H1 (cell line): Measurements from ENCODE around the gene SLC18A3. TPM values are rescaled to one million over a fixed set of nuclear protein-coding genes. Genes with fewer than 3 reads are reported as not detected.
A peak's percentile ranks its signal among the peaks of the same experiment; 100 is the strongest.

ENCODE experiments used
- CTCF ChIA-PET: fragments of 300-600 bp; sonication (Branson Sonifier 250); formaldehyde crosslinking; loops from one replicate; lab custom pipeline; 2021; ENCODE audit not compliant: partially characterized antibody; lab: Charles Lee
- POLR2A ChIA-PET: fragments of 300-600 bp; sonication (Branson Sonifier 250); formaldehyde crosslinking; loops from one replicate; lab custom pipeline; 2021; ENCODE audit warnings: inconsistent platforms; ENCODE audit not compliant: partially characterized antibody; lab: Charles Lee
- DNase-seq, 2 experiments: peaks; one replicate each; pipeline versions ENCODE4 v3.0.0 to v3.0.0-alpha.2; 2010 to 2022; ENCODE audit warnings: low spot score in 2 of 2, low read depth in 1 of 2, mixed read lengths in 1 of 2
- FAIRE-seq: peaks from 2 replicates; lab custom pipeline; 2011; peaks lifted over from hg19 to GRCh38; lab: Jason Lieb, UNC
- H2AFZ ChIP-seq: 2 replicates; pipeline ENCODE4 v1.8.1; 2012; ENCODE audit warnings: low read length, inconsistent platforms
- H2AK5ac ChIP-seq: 2 replicates; pipeline ENCODE4 v1.6.1; 2013; ENCODE audit warnings: low read depth, low read length
- H2BK120ac ChIP-seq: replicated peaks from 2 replicates; pipeline ENCODE3; 2013; ENCODE audit warnings: low read depth, low read length, inconsistent platforms
- H2BK12ac ChIP-seq: 2 replicates; pipeline ENCODE4 v1.6.1; 2013; ENCODE audit warnings: low read depth, low read length
- H2BK15ac ChIP-seq: 2 replicates; pipeline ENCODE4 v1.6.1; 2013; ENCODE audit warnings: low read length
- H2BK20ac ChIP-seq: 2 replicates; pipeline ENCODE4 v1.6.1; 2013; ENCODE audit warnings: low read length
- H2BK5ac ChIP-seq: 2 replicates; pipeline ENCODE4 v1.6.1; 2013; ENCODE audit warnings: low read depth, low read length
- H3K14ac ChIP-seq: 2 replicates; pipeline ENCODE4 v1.6.1; 2013; ENCODE audit warnings: inconsistent platforms; ENCODE audit not compliant: insufficient read length
- H3K18ac ChIP-seq: 2 replicates; pipeline ENCODE4 v1.6.1; 2013; ENCODE audit warnings: low read length; ENCODE audit errors: extremely low read depth
- H3K23ac ChIP-seq: 2 replicates; pipeline ENCODE4 v1.6.1; 2013; ENCODE audit warnings: inconsistent platforms; ENCODE audit not compliant: insufficient read length
- H3K23me2 ChIP-seq: 2 replicates; pipeline ENCODE4 v1.6.1; 2013; ENCODE audit warnings: low read depth, low read length
- H3K27ac ChIP-seq: 2 replicates; pipeline ENCODE4 v1.6.1; 2011; ENCODE audit warnings: low read depth, low read length, inconsistent platforms
- H3K27me3 ChIP-seq, 4 experiments: replicated peaks in 1 of 4; 1 replicate in 1 of 4; 2 replicates in 3 of 4; pipeline versions ENCODE4 v1.6.1 to v1.8.1; 2011 to 2013; ENCODE audit warnings: low read length in 3 of 4, mild to moderate bottlenecking in 3 of 4, inconsistent platforms in 2 of 4, mixed read lengths in 2 of 4, moderate library complexity in 1 of 4; ENCODE audit not compliant: control insufficient read depth in 3 of 4, insufficient read depth in 3 of 4; ENCODE audit errors: extremely low read depth in 1 of 4
- H3K36me3 ChIP-seq, 4 experiments: 2 replicates each; pipeline versions ENCODE4 v1.6.1 to v1.8.1; 2011 to 2013; ENCODE audit warnings: mild to moderate bottlenecking in 4 of 4, low read length in 3 of 4, moderate library complexity in 2 of 4, control low read depth in 1 of 4, inconsistent platforms in 1 of 4; ENCODE audit not compliant: insufficient read depth in 4 of 4, control insufficient read depth in 2 of 4
- H3K4ac ChIP-seq: replicated peaks from 2 replicates; pipeline ENCODE3; 2013; ENCODE audit warnings: low read length, low read depth, mixed read lengths, inconsistent platforms; ENCODE audit not compliant: insufficient read length
- H3K4me1 ChIP-seq, 4 experiments: replicated peaks in 1 of 4; 1 replicate in 1 of 4; 2 replicates in 3 of 4; pipeline versions ENCODE4 v1.6.1 to v1.8.1; 2011 to 2013; ENCODE audit warnings: low read length in 3 of 4, inconsistent platforms in 2 of 4, mixed read lengths in 1 of 4; ENCODE audit not compliant: insufficient read depth in 4 of 4, control insufficient read depth in 3 of 4
- H3K4me2 ChIP-seq, 2 experiments: 2 replicates each; pipeline versions ENCODE4 v1.6.1 to v1.8.1; 2011 to 2013; ENCODE audit warnings: low read depth in 2 of 2, low read length in 2 of 2, control low read depth in 1 of 2, inconsistent platforms in 1 of 2, mild to moderate bottlenecking in 1 of 2; ENCODE audit not compliant: insufficient read depth in 1 of 2
- H3K4me3 ChIP-seq, 4 experiments: fragments of 200-600, 300-600 bp in 1 of 4; sonication (generic), shearing (Covaris generic), sonication (Bioruptor Twin) in 1 of 4; 2 replicates each; pipeline versions ENCODE4 v1.5.1 to v1.8.1; 2011 to 2016; ENCODE audit warnings: low read length in 4 of 4, low read depth in 3 of 4, control low read depth in 2 of 4, inconsistent platforms in 2 of 4, mild to moderate bottlenecking in 2 of 4, mixed read lengths in 1 of 4, moderate library complexity in 1 of 4; ENCODE audit not compliant: insufficient read depth in 2 of 4; ENCODE audit errors: extremely low read depth in 1 of 4
- H3K56ac ChIP-seq: replicated peaks from 2 replicates; pipeline ENCODE3; 2013; ENCODE audit warnings: low read depth, mild to moderate bottlenecking, mixed read lengths, low read length, inconsistent platforms; ENCODE audit not compliant: insufficient read length
- H3K79me1 ChIP-seq: 2 replicates; pipeline ENCODE4 v1.6.1; 2013; ENCODE audit warnings: low read depth, low read length, control low read depth
- H3K79me2 ChIP-seq, 2 experiments: 2 replicates each; pipeline versions ENCODE4 v1.6.1 to v1.8.1; 2012 to 2013; ENCODE audit warnings: low read length in 2 of 2, mild to moderate bottlenecking in 2 of 2, inconsistent platforms in 1 of 2; ENCODE audit not compliant: insufficient read depth in 2 of 2, control insufficient read depth in 1 of 2
- H3K9ac ChIP-seq, 4 experiments: replicated peaks in 1 of 4; 1 replicate in 1 of 4; 2 replicates in 3 of 4; pipeline versions ENCODE4 v1.6.1 to v1.8.1; 2011 to 2013; ENCODE audit warnings: low read depth in 3 of 4, low read length in 3 of 4, control low read depth in 2 of 4, mild to moderate bottlenecking in 2 of 4, moderate library complexity in 2 of 4, inconsistent platforms in 1 of 4; ENCODE audit errors: extremely low read depth in 1 of 4
- H3K9me3 ChIP-seq, 2 experiments: 2 replicates each; pipeline versions ENCODE4 v1.6.1 to v1.8.1; 2012 to 2013; ENCODE audit warnings: mild to moderate bottlenecking in 2 of 2, moderate library complexity in 2 of 2, control low read depth in 1 of 2, inconsistent platforms in 1 of 2, low read depth in 1 of 2, low read length in 1 of 2, mixed read lengths in 1 of 2; ENCODE audit not compliant: insufficient read depth in 2 of 2
- H4K20me1 ChIP-seq, 2 experiments: replicated peaks in 1 of 2; 2 replicates each; pipeline versions ENCODE3 to v1.8.1; 2011 to 2013; ENCODE audit warnings: inconsistent platforms in 2 of 2, low read length in 2 of 2, mild to moderate bottlenecking in 1 of 2; ENCODE audit not compliant: insufficient read depth in 2 of 2, control insufficient read depth in 1 of 2
- H4K5ac ChIP-seq: 2 replicates; pipeline ENCODE4 v1.6.1; 2013; ENCODE audit warnings: low read length, low read depth, mixed read lengths, inconsistent platforms; ENCODE audit not compliant: insufficient read length
- H4K8ac ChIP-seq: 2 replicates; pipeline ENCODE4 v1.8.0; 2013; ENCODE audit warnings: mild to moderate bottlenecking, moderate library complexity, low read length, inconsistent platforms; ENCODE audit not compliant: insufficient read depth; ENCODE audit errors: extremely low read depth
- H4K91ac ChIP-seq: replicated peaks from 2 replicates; pipeline ENCODE3; 2013; ENCODE audit warnings: low read length, mixed read lengths, inconsistent platforms; ENCODE audit not compliant: insufficient read length
- JUN ChIP-seq: IDR thresholded peaks from 2 replicates; pipeline ENCODE4 v1.6.1; 2011; ENCODE audit warnings: low read depth, mild to moderate bottlenecking, improper control_type of control experiment, low read length
- KDM4A ChIP-seq: IDR thresholded peaks from one replicate; pipeline ENCODE4 v1.7.1; 2012; ENCODE audit warnings: low read depth, mild to moderate bottlenecking, moderate library complexity, low read length, inconsistent platforms; ENCODE audit not compliant: severe bottlenecking
- RNF2 ChIP-seq: fragments of 200-900, 300-1000 bp; sonication (generic); IDR thresholded peaks from 2 replicates; pipeline ENCODE4 v1.7.1; 2016; ENCODE audit warnings: borderline replicate concordance, low read depth, mild to moderate bottlenecking, antibody characterized with exemption, low read length; ENCODE audit not compliant: poor library complexity, severe bottlenecking; ENCODE audit errors: missing control alignments
- SUZ12 ChIP-seq: fragments of 200-600 bp; sonication (generic); IDR thresholded peaks from 2 replicates; pipeline ENCODE4 v1.6.1; 2012; ENCODE audit warnings: mild to moderate bottlenecking, inconsistent platforms, low read length, moderate library complexity, mixed read lengths
- ZNF274 ChIP-seq: IDR thresholded peaks from 2 replicates; pipeline ENCODE4 v1.7.0; 2012; ENCODE audit warnings: low read length, borderline replicate concordance; ENCODE audit errors: extremely low read depth
- WGBS, 2 experiments: shearing (Covaris generic) in 1 of 2; methylation state at CpG; one replicate each; pipeline versions ENCODE4 v1.1.6 to v1.1.7; 2013 to 2015; ENCODE audit warnings: low lambda C conversion rate in 2 of 2, mixed read lengths in 2 of 2, inconsistent platforms in 1 of 2, low coverage in 1 of 2, missing lambda C conversion rate in 1 of 2; ENCODE audit not compliant: insufficient replicate concordance in 2 of 2, insufficient coverage in 1 of 2, insufficient read length in 1 of 2; ENCODE audit errors: extremely low coverage in 1 of 2, missing lambda C conversion rate in 1 of 2; 5-methylcytosine and 5-hydroxymethylcytosine counted together
- polyA plus RNA-seq, 7 experiments: library from polyadenylated mRNA; depleted of rRNA in 3 of 7; stranded (reverse) in 5 of 7; unstranded in 2 of 7; fragments of >200 nt in 5 of 7; fragments of 200-250 nt in 2 of 7; gene quantifications; 1 replicate in 5 of 7; 2 replicates in 1 of 7; 4 replicates in 1 of 7; pipeline versions ENCODE4 v1.2.1 to v1.2.3, GENCODE V29; 2011 to 2013; ENCODE audit warnings: missing spikeins in 2 of 7, mixed read lengths in 2 of 7
- total RNA-seq: library from RNA; stranded (reverse); fragmentation: NEBNext Ultra II Directional; extraction: Animal tissue kit (Norgen Biotek cat#: 25700); gene quantifications from 2 replicates; pipeline ENCODE4 v1.2.1, GENCODE V29; 2021

The SLC18A3 gene
- total and polyA plus RNA-seq, 2 of the 8 experiments (the other 6 are each of a cell fraction or from before 2014, with no cell fraction given) = 0.17 TPM; not detected in 1

DNA sequence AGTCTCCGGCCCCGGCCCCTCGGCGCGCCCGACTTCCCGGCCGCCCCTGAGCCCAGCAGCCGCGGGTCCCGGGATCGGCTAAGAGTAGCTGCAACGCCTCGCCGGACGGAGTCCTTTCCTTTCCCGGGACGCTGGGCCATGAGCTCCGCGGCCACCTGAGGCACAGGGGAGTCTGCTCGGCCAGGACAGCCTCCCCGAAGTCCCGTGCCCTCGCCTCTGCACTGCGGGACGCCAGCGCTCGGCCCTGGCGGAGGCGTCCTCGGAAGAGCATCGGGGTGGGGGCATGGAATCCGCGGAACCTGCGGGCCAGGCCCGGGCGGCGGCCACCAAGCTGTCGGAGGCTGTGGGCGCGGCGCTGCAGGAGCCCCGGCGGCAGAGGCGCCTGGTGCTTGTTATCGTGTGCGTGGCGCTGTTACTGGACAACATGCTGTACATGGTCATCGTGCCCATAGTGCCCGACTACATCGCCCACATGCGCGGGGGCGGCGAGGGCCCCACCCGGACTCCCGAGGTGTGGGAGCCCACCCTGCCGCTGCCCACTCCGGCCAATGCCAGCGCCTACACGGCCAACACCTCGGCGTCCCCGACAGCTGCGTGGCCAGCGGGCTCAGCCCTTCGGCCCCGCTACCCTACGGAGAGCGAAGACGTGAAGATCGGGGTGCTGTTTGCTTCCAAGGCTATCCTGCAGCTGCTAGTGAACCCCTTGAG is 502 bp downstream of the SLC18A3 start:
- H3K27me3 ChIP-seq = peaks cover 85 to 94% (median 92%) of the 10 kb centered on the region in 4 experiments
- CTCF ChIA-PET = interaction anchor here (0.9 to 2.3 kb wide), 5 partner anchors 8 to 26 kb away, joined by 3 to 9 read pairs (median 3); no protein-coding TSS in a partner anchor
- H3K4me3 ChIP-seq = peak overlapping the region; percentile 11 to 72 (median 32)
- H4K5ac ChIP-seq = no peak overlapping the region
- peak in 1 of 2 experiments; percentile 71 for DNase-seq
- no peaks in the 10 kb centered on the region; a peak in 1 of 4 replicates for H3K9me3 ChIP-seq
- FAIRE-seq = no peak
- no peak overlapping the region for H2AK5ac ChIP-seq
- no peak overlapping the region for H3K27ac ChIP-seq
- no peak overlapping the region for H2BK120ac ChIP-seq
- H2BK20ac ChIP-seq = no peak overlapping the region
- no peak overlapping the region for H3K9ac ChIP-seq
- no peak overlapping the region for H2BK15ac ChIP-seq
- no peak overlapping the region for H2BK5ac ChIP-seq
- H3K23ac ChIP-seq = no peak overlapping the region
- H4K20me1 ChIP-seq = peaks cover 16 to 51% of the 10 kb centered on the region in 2 experiments
- H2AFZ ChIP-seq = no peak overlapping the region; the same call in 1 of the 2 replicates
- H3K79me1 ChIP-seq = no peaks in the 10 kb centered on the region
- TF ChIP-seq JUN = no peak
- no peak for TF ChIP-seq ZNF274
- peak; percentile 57 for TF ChIP-seq RNF2
- TF ChIP-seq KDM4A = peak; percentile 10
- peak; percentile 95 for TF ChIP-seq SUZ12
- no peaks in the 10 kb centered on the region for H3K79me2 ChIP-seq
- 6% methylated on average over 69 of the region's 72 CpGs; no CpG with 5 or more reads in 1 of the 2 experiments for WGBS, 2 experiments
- H3K23me2 ChIP-seq = peaks cover 16% of the 10 kb centered on the region; the same call in 1 of the 2 replicates
- H4K91ac ChIP-seq = no peak overlapping the region
- POLR2A ChIA-PET = interaction anchor here (1.0 to 1.3 kb wide), 2 partner anchors 80 to 215 kb away, joined by 3 read pairs; no protein-coding TSS in a partner anchor
- H3K4ac ChIP-seq = no peak overlapping the region
- no peak overlapping the region for H3K14ac ChIP-seq
- no peak overlapping the region for H3K18ac ChIP-seq
- H2BK12ac ChIP-seq = 0 out of 2 replicates have a peak overlapping the region, but pooled peaks have one; percentile 9
- H4K8ac ChIP-seq = peak overlapping the region; percentile 47; the same call in 1 of the 2 replicates
- no peak overlapping the region for H3K56ac ChIP-seq
- H3K4me2 ChIP-seq = peak overlapping the region; percentile 70 to 71
- peaks cover 0 to 47% (median 29%) of the 10 kb centered on the region in 4 experiments; a peak in 6 of 7 replicates for H3K4me1 ChIP-seq
- peaks cover 0 to 6% (median 0%) of the 10 kb centered on the region in 4 experiments; a peak in 1 of 8 replicates for H3K36me3 ChIP-seq
